K562 (cell line): ENCODE results near the gene PTP4A2. TPM values are rescaled to one million over a fixed set of nuclear protein-coding genes. Genes with fewer than 3 reads are reported as not detected.

Experiments
- CHAMP1 ChIP-seq: fragments of 450-650 bp; IDR thresholded peaks from 2 replicates; pipeline ENCODE4 v1.6.1; 2016; ENCODE audit warnings: mild to moderate bottlenecking
- FOSL1 ChIP-seq: fragments of 200-800 bp; sonication (Bioruptor generic); conservative IDR thresholded peaks from 2 replicates; pipeline ENCODE4 v1.6.1; 2016; ENCODE audit warnings: missing genetic modification characterization, missing compliant biosample characterization
- GTF2F1 ChIP-seq: IDR thresholded peaks from 2 replicates; pipeline ENCODE4 v1.6.1; 2011; ENCODE audit warnings: low read depth, low read length, improper control_type of control experiment
- ID3 ChIP-seq, 2 experiments: fragments of 250-450 bp in 1 of 2; fragments of 450-650 bp in 1 of 2; sonication (Bioruptor Pico) in 1 of 2; IDR thresholded peaks; 2 replicates each; pipeline versions ENCODE4 v1.6.1 to v1.8.0; 2016 to 2021; ENCODE audit warnings: mild to moderate bottlenecking in 2 of 2, moderate library complexity in 2 of 2, missing compliant biosample characterization in 1 of 2, missing genetic modification characterization in 1 of 2
- KDM1A ChIP-seq, 2 experiments: fragments of 450-650 bp; IDR thresholded peaks; 2 replicates each; pipeline ENCODE4 v1.6.1; 2016; ENCODE audit warnings: mild to moderate bottlenecking in 2 of 2
- LCOR ChIP-seq: sonication (generic); formaldehyde crosslinking; IDR thresholded peaks from 2 replicates; pipeline ENCODE4 v1.8.0; 2022; ENCODE audit warnings: mild to moderate bottlenecking, missing genetic modification reagents
- MIER1 ChIP-seq: fragments of 450-650 bp; IDR thresholded peaks from 2 replicates; pipeline ENCODE4 v1.6.1; 2016; ENCODE audit warnings: antibody characterized with exemption, mild to moderate bottlenecking, low read depth
- PKNOX1 ChIP-seq: fragments of 450-650 bp; IDR thresholded peaks from 2 replicates; pipeline ENCODE4 v1.6.1; 2016
- SIX5 ChIP-seq, 2 experiments: IDR thresholded peaks; 2 replicates each; pipeline ENCODE4 v1.6.1; 2011; ENCODE audit warnings: low read length in 2 of 2, borderline replicate concordance in 1 of 2, low read depth in 1 of 2, mild to moderate bottlenecking in 1 of 2, moderate library complexity in 1 of 2; ENCODE audit not compliant: insufficient read depth in 1 of 2
- ZKSCAN1 ChIP-seq: fragments of 150-350 bp; IDR thresholded peaks from 2 replicates; pipeline ENCODE4 v1.6.1; 2016; ENCODE audit warnings: low read depth, low read length
- ZNF274 ChIP-seq: IDR thresholded peaks from 2 replicates; pipeline ENCODE4 v1.6.1; 2011; ENCODE audit warnings: low read depth, mild to moderate bottlenecking, low read length, moderate library complexity, borderline replicate concordance
- polyA plus RNA-seq, 8 experiments: library from polyadenylated mRNA; depleted of rRNA in 4 of 8; stranded (reverse) in 5 of 8; unstranded in 3 of 8; fragments of >200 nt; fragmentation: Nextera tagmentation in 2 of 8; fragmentation: Illumina TruSeq in 1 of 8; extraction: Ambion mirVana in 2 of 8; extraction: Trizol in 1 of 8; gene quantifications; 2 replicates each; pipeline versions ENCODE4 v1.2.1 to v1.2.3, GENCODE V29; 2011 to 2014; ENCODE audit warnings: inconsistent platforms in 1 of 8, missing spikeins in 1 of 8
- total RNA-seq, 7 experiments: library from RNA; depleted of rRNA in 6 of 7; stranded (reverse); fragments of >200 nt in 6 of 7; fragmentation: Illumina TruSeq in 2 of 7; extraction: Trizol in 2 of 7; gene quantifications; 2 replicates each; pipeline versions ENCODE4 v1.2.1 to v1.2.3, GENCODE V29; 2011 to 2021; ENCODE audit warnings: low replicate concordance in 1 of 7

PTP4A2 gene
- total and polyA plus RNA-seq, 9 of the 15 experiments (the other 6 are each of a cell fraction or from before 2014, with no cell fraction given) = 197 to 870 (median 480) TPM

- no peak for TF ChIP-seq CHAMP1
- 0 out of 2 replicates have a peak, but pooled peaks have one; percentile 32 for TF ChIP-seq PKNOX1
- TF ChIP-seq LCOR (CRISPR knock-in tag) = 0 out of 2 replicates have a peak, but pooled peaks have one; percentile 33
- peak; percentile 38 to 58; a peak in 2 of 4 replicates for TF ChIP-seq KDM1A (IDR thresholded peaks at IDR 0.05)
- no peak for TF ChIP-seq ZNF274
- TF ChIP-seq GTF2F1 = no peak
- no peak for TF ChIP-seq SIX5 (IDR thresholded peaks at IDR 0.05; ENCODE audit: borderline replicate concordance in 1 of 2, insufficient read depth in 1 of 2, low read depth in 1 of 2, low read length in 2 of 2)
- peak; percentile 93 for TF ChIP-seq MIER1
- TF ChIP-seq ID3 (CRISPR knock-in tag; IDR thresholded peaks at IDR 0.05) = no peak
- no peak for TF ChIP-seq ID3 (tag; IDR thresholded peaks at IDR 0.05)
- no peak for TF ChIP-seq ZKSCAN1
- peak; percentile 63 for TF ChIP-seq FOSL1 (tag)
- TF ChIP-seq, all 486 proteins: peak for 14
These were observed 3.2 kb downstream of the PTP4A2 start (continued) for GRCh38 chr1:31934706-31935629.
